Suprapubic skin (tissue), 4 donors: ENCODE results near the gene TPCN1. TPM values are rescaled to one million over a fixed set of nuclear protein-coding genes. Genes with fewer than 3 reads are reported as not detected.

Experiments used
- DNase-seq, 2 donors: peaks; one replicate each; pipeline ENCODE4 v3.0.0-alpha.2; 2019; ENCODE audit warnings: low spot score in 2 of 2
- H3K27ac ChIP-seq: fragments of 200-600 bp; sonication (generic); one replicate; pipeline ENCODE4 v1.5.1; 2019
- H3K27me3 ChIP-seq: fragments of 200-600 bp; sonication (generic); one replicate; pipeline ENCODE4 v1.5.1; 2019
- H3K36me3 ChIP-seq: fragments of 200-600 bp; sonication (generic); one replicate; pipeline ENCODE4 v1.5.1; 2019
- H3K4me1 ChIP-seq: fragments of 200-600 bp; sonication (generic); one replicate; pipeline ENCODE4 v1.5.1; 2019
- H3K4me3 ChIP-seq: fragments of 200-600 bp; sonication (generic); one replicate; pipeline ENCODE4 v1.5.1; 2019; ENCODE audit warnings: mild to moderate bottlenecking
- H3K9me3 ChIP-seq: fragments of 200-600 bp; sonication (generic); one replicate; pipeline ENCODE4 v1.5.1; 2019
- EP300 ChIP-seq: sonication (generic); formaldehyde crosslinking; IDR thresholded peaks from one replicate; pipeline ENCODE4 v1.6.1; 2017; ENCODE audit warnings: antibody characterized with exemption
- POLR2A ChIP-seq, 2 donors: fragments of 450-650 bp; IDR thresholded peaks; one replicate each; pipeline ENCODE4 v1.6.1; 2017; ENCODE audit warnings: antibody characterized with exemption in 2 of 2, mild to moderate bottlenecking in 2 of 2, moderate library complexity in 2 of 2
- POLR2AphosphoS5 ChIP-seq, 3 donors: sonication (generic); formaldehyde crosslinking; IDR thresholded peaks; one replicate each; pipeline ENCODE4 v1.6.1; 2017; ENCODE audit warnings: antibody characterized with exemption in 3 of 3
- WGBS: methylation state at CpG from one replicate; pipeline ENCODE4 v1.1.5; 2018; 5-methylcytosine and 5-hydroxymethylcytosine counted together
- total RNA-seq, 4 donors: library from RNA; depleted of rRNA; stranded (reverse); fragments of >200 nt; gene quantifications; one replicate each; pipeline ENCODE4 v1.1.0, GENCODE V29; 2016
- TF ChIP-seq, protein P1 (sequence below), 2 donors: fragments of 200-600 bp in 1 of 2; fragments of 450-650 bp in 1 of 2; sonication (generic) in 1 of 2; IDR thresholded peaks; one replicate each; pipeline ENCODE4 v1.5.1; 2016 to 2019; ENCODE audit warnings: antibody characterized with exemption in 2 of 2, mild to moderate bottlenecking in 1 of 2, moderate library complexity in 1 of 2

Gene TPCN1
- total RNA-seq, 4 donors from 2014 or later: 15.5 to 74.1 (median 35.6) TPM

DNA sequence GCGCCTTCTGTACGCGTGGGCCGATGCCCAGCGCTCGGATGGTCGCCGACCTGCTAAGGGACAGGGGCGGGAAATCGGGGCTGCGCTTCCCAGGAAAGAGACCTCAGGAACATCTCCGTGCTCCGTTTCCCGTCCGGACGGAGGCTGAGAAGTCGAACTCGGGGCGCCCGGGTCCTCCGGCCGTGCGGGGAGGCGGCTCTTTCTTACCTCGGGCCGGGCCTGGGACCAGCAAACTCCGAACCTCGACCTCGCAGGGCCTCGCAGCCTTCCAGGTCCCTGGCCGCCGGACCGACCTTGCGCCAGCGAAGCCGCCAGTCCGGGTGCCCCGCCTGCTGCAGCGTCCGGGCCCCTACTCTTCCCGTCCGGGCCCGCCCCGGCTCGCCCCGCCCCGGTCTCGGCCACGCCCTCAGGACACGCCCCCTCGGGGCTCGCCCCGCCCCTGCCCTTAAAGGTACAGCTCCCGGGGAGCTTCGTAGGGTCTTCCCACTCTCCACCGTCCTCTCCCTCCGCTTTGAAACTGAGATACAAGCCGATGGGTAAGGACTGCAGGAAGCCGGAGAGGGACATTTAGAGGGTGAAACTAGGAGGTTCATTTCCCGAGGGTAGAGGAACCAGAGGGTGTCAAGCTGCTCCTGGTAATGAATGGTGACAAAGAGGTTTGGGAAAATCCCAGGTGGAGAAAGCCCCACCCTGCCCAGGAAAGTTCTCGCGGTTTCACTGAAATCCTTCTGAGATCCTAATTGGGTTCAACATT is 113.7 kb downstream of the TPCN1 start, which contains the start of gene SLC8B1:
SLC8B1 (minus strand) TSS at position 324 of the 754 bp plus-strand sequence. CDS start 2,231 bp downstream, outside the sequence.
- Histone ChIP-seq H3K4me3 (peak within 1 kb of the TSS; percentile 67), H3K27me3 (no peaks in the 10 kb centered on the region), H3K36me3 (peaks cover 19% of the 10 kb centered on the region), H3K4me1 (peaks cover 24% of the 10 kb centered on the region), H3K9me3 (no peaks in the 10 kb centered on the region), H3K27ac (peak within 1 kb of the TSS; percentile 69)
- peak in 1 of 2 donors; percentile 80 for TF ChIP-seq POLR2A (IDR thresholded peaks at IDR 0.05)
- TF ChIP-seq, protein P1, sequence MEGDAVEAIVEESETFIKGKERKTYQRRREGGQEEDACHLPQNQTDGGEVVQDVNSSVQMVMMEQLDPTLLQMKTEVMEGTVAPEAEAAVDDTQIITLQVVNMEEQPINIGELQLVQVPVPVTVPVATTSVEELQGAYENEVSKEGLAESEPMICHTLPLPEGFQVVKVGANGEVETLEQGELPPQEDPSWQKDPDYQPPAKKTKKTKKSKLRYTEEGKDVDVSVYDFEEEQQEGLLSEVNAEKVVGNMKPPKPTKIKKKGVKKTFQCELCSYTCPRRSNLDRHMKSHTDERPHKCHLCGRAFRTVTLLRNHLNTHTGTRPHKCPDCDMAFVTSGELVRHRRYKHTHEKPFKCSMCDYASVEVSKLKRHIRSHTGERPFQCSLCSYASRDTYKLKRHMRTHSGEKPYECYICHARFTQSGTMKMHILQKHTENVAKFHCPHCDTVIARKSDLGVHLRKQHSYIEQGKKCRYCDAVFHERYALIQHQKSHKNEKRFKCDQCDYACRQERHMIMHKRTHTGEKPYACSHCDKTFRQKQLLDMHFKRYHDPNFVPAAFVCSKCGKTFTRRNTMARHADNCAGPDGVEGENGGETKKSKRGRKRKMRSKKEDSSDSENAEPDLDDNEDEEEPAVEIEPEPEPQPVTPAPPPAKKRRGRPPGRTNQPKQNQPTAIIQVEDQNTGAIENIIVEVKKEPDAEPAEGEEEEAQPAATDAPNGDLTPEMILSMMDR (IDR thresholded peaks at IDR 0.05): no peak
- DNase-seq: peak; percentile 93
- WGBS: 0% methylated on average over 16 of the region's 62 CpGs

DNA sequence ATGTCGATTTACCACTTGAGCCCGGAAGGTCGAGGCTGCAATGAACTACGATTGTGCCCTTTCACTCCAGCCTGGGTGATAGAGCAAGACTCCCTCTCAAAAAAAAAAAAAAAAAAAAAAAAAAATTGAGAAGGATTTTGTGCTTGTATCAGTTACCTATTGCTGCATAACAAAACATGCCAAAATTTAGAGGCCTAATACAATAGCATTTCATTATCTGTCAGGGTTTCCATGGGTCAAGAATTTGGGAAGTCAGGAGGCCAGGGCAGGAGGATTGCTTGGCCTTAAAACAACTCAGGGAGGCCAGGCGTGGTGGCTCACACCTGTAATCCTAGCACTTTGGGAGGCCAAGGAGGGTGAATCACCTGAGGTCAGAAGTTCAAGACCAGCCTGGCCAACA is 118.3 kb downstream of the TPCN1 start:
- no peaks in the 10 kb centered on the region for H3K9me3 ChIP-seq
- H3K36me3 ChIP-seq: no peaks in the 10 kb centered on the region
- peaks cover 7% of the 10 kb centered on the region for H3K4me1 ChIP-seq
- DNase-seq: no peak
- TF ChIP-seq, protein P1 (IDR thresholded peaks at IDR 0.05): no peak
- no peak overlapping the region for H3K27ac ChIP-seq
- 97% methylated on average over 5 of the region's 5 CpGs for WGBS
- H3K4me3 ChIP-seq: no peak overlapping the region
- H3K27me3 ChIP-seq: no peaks in the 10 kb centered on the region

DNA sequence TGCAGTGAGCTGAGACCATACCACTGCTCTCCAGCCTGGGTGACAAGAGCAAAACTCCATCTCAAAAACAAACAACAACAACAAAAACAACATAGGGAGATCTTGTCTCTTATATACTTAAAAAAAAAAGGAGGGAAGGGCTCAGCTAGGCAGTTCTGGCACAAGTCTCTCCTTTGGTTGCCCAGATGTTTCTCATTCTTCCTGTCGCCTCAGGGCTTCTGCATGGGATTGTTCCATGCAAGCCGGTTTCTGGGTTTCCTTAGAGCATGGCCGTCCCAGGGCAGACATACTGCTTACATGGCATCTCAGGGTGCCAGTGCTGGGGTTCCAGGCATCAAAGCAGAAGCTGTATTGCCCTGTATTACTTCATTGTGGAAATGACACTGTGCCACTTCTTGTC is 118.8 kb downstream of the TPCN1 start:
- no peaks in the 10 kb centered on the region for H3K36me3 ChIP-seq
- WGBS: 49% methylated on average over 3 of the region's 3 CpGs
- H3K4me3 ChIP-seq: no peak overlapping the region
- H3K4me1 ChIP-seq: peaks cover 6% of the 10 kb centered on the region
- no peak for DNase-seq
- TF ChIP-seq, protein P1 (IDR thresholded peaks at IDR 0.05): no peak
- no peak for TF ChIP-seq POLR2A (IDR thresholded peaks at IDR 0.05)
- TF ChIP-seq POLR2AphosphoS5 (IDR thresholded peaks at IDR 0.05): no peak
- TF ChIP-seq EP300: no peak
- H3K9me3 ChIP-seq: no peaks in the 10 kb centered on the region
- H3K27me3 ChIP-seq: no peaks in the 10 kb centered on the region
- no peak overlapping the region for H3K27ac ChIP-seq

DNA sequence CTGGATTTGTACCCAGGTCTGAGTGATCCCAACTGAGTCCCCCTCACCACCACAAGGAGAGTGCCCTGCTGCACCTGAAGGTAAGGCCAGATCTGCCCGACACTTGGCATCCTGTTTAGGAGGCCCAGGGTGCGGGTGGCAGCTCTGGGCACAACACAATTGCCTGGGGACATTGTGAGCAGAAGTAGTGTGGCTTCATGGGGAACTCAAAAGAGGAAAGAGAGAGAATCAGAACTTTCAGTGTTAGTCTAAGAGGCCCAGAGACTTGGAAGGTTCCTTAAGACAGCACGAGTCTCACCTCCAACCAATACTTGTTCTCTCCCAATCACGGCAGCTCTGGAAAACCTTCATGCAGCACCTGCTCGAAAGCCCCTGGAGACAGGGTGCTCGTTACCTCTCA is 120.3 kb downstream of the TPCN1 start:
- no peaks in the 10 kb centered on the region for H3K36me3 ChIP-seq
- 84% methylated on average over 6 of the region's 6 CpGs for WGBS
- no peaks in the 10 kb centered on the region for H3K4me1 ChIP-seq
- TF ChIP-seq, protein P1 (IDR thresholded peaks at IDR 0.05): no peak
- TF ChIP-seq POLR2AphosphoS5 (IDR thresholded peaks at IDR 0.05) (no peak), EP300 (no peak), POLR2A (IDR thresholded peaks at IDR 0.05) (no peak)
- no peaks in the 10 kb centered on the region for H3K9me3 ChIP-seq
- DNase-seq: no peak
- no peak overlapping the region for H3K27ac ChIP-seq
- H3K27me3 ChIP-seq: no peaks in the 10 kb centered on the region
- H3K4me3 ChIP-seq: no peak overlapping the region

DNA sequence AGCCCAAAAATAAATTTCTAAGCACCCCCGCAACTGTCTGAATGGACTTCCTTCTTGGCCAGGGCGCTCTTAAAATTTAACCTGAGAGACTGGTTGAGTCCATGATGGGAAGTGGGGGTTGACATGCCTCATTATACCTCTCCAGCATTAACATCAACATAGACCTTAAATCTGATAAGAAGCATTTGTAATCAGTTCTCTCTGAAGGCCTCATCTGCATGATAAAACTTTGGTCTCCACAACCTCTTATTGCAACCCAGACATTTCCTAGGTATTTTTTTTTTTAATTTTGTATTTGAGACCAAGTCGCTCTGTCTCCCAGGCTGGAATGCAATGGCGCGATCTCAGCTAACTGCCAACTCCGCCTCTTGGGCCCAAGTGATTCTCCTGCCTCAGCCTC is 124.1 kb downstream of the TPCN1 start:
- TF ChIP-seq, protein P1 (IDR thresholded peaks at IDR 0.05): no peak
- TF ChIP-seq EP300 (no peak), POLR2AphosphoS5 (IDR thresholded peaks at IDR 0.05) (no peak), POLR2A (IDR thresholded peaks at IDR 0.05) (no peak)
- Histone ChIP-seq H3K36me3 (no peaks in the 10 kb centered on the region), H3K27ac (no peak overlapping the region), H3K27me3 (no peaks in the 10 kb centered on the region), H3K4me1 (no peaks in the 10 kb centered on the region), H3K4me3 (no peak overlapping the region), H3K9me3 (no peaks in the 10 kb centered on the region)
- no peak for DNase-seq
- 96% methylated on average over 6 of the region's 6 CpGs for WGBS
